ENCODE results near the gene SLC2A9.

The SLC2A9 gene

GRCh38 chr4:9927341-9928007 is 93.8 kb downstream of the SLC2A9 start:
- no peak overlapping the region for H3K27ac ChIP-seq (ENCODE audit: low read length)
- no peaks in the 10 kb centered on the region for H3K9me3 ChIP-seq (ENCODE audit: insufficient read depth, low read depth, low read length)
- peaks cover 4% of the 10 kb centered on the region; the same call in 1 of the 2 replicates for H3K4me1 ChIP-seq (ENCODE audit: insufficient read depth, low read length)
- no peaks in the 10 kb centered on the region for H3K36me3 ChIP-seq (ENCODE audit: insufficient read depth, low read depth, low read length)
- no peak overlapping the region for H3K9ac ChIP-seq (ENCODE audit: low read depth, low read length)
- no peaks in the 10 kb centered on the region; the same call in 1 of the 2 replicates for H3K27me3 ChIP-seq (ENCODE audit: insufficient read depth, low read length)
- no peak overlapping the region for H3K4me3 ChIP-seq (ENCODE audit: low read length)

GRCh38 chr4:9926586-9926985 is 94.7 kb downstream of the SLC2A9 start:
- H3K27ac ChIP-seq (ENCODE audit: low read length), result no peak overlapping the region

GRCh38 chr4:9925750-9926439 is 95.4 kb downstream of the SLC2A9 start:
- no peaks in the 10 kb centered on the region for H3K27me3 ChIP-seq (ENCODE audit: insufficient read depth, low read length)
- H3K36me3 ChIP-seq (ENCODE audit: insufficient read depth, low read depth, low read length), result no peaks in the 10 kb centered on the region
- H3K4me3 ChIP-seq (ENCODE audit: low read length), result no peak overlapping the region
- H3K9me3 ChIP-seq (ENCODE audit: insufficient read depth, low read depth, low read length), result no peaks in the 10 kb centered on the region
- peaks cover 7% of the 10 kb centered on the region; the same call in 1 of the 2 replicates for H3K4me1 ChIP-seq (ENCODE audit: insufficient read depth, low read length)
- no peak overlapping the region for H3K9ac ChIP-seq (ENCODE audit: low read depth, low read length)
- H3K27ac ChIP-seq (ENCODE audit: low read length), result no peak overlapping the region

More at GRCh38 chr4:9926586-9926985, 94.7 kb downstream of the SLC2A9 start:
- Histone ChIP-seq H3K36me3 (ENCODE audit: insufficient read depth, low read depth, low read length) (no peaks in the 10 kb centered on the region), H3K4me1 (ENCODE audit: insufficient read depth, low read length) (peaks cover 4% of the 10 kb centered on the region), H3K27me3 (ENCODE audit: insufficient read depth, low read length) (no peaks in the 10 kb centered on the region), H3K9me3 (ENCODE audit: insufficient read depth, low read depth, low read length) (no peaks in the 10 kb centered on the region), H3K4me3 (ENCODE audit: low read length) (no peak overlapping the region), H3K9ac (ENCODE audit: low read depth, low read length) (no peak overlapping the region)

GRCh38 chr4:9924750-9925149 is 96.5 kb downstream of the SLC2A9 start:
- H3K27me3 ChIP-seq (ENCODE audit: insufficient read depth, low read length), result no peaks in the 10 kb centered on the region
- H3K36me3 ChIP-seq (ENCODE audit: insufficient read depth, low read depth, low read length), result no peaks in the 10 kb centered on the region
- no peak overlapping the region for H3K9ac ChIP-seq (ENCODE audit: low read depth, low read length)
- no peak overlapping the region for H3K27ac ChIP-seq (ENCODE audit: low read length)
- no peaks in the 10 kb centered on the region for H3K9me3 ChIP-seq (ENCODE audit: insufficient read depth, low read depth, low read length)
- H3K4me3 ChIP-seq (ENCODE audit: low read length), result no peak overlapping the region
- peaks cover 10% of the 10 kb centered on the region; the same call in 1 of the 2 replicates for H3K4me1 ChIP-seq (ENCODE audit: insufficient read depth, low read length)

- H3K36me3 ChIP-seq (ENCODE audit: insufficient read depth, low read depth, low read length), result no peaks in the 10 kb centered on the region
- no peaks in the 10 kb centered on the region for H3K9me3 ChIP-seq (ENCODE audit: insufficient read depth, low read depth, low read length)
- no peaks in the 10 kb centered on the region for H3K27me3 ChIP-seq (ENCODE audit: insufficient read depth, low read length)
- H3K27ac ChIP-seq (ENCODE audit: low read length), result no peak overlapping the region
- no peak overlapping the region for H3K9ac ChIP-seq (ENCODE audit: low read depth, low read length)
- H3K4me1 ChIP-seq (ENCODE audit: insufficient read depth, low read length), result peaks cover 10% of the 10 kb centered on the region; the same call in 1 of the 2 replicates
- H3K4me3 ChIP-seq (ENCODE audit: low read length), result no peak overlapping the region
These were observed 98.0 kb downstream of the SLC2A9 start for GRCh38 chr4:9923195-9923812.

- H3K36me3 ChIP-seq (ENCODE audit: insufficient read depth, low read depth, low read length), result no peaks in the 10 kb centered on the region
- H3K9me3 ChIP-seq (ENCODE audit: insufficient read depth, low read depth, low read length), result no peaks in the 10 kb centered on the region
- H3K27ac ChIP-seq (ENCODE audit: low read length), result no peak overlapping the region
- no peak overlapping the region for H3K9ac ChIP-seq (ENCODE audit: low read depth, low read length)
- no peaks in the 10 kb centered on the region for H3K27me3 ChIP-seq (ENCODE audit: insufficient read depth, low read length)
- peaks cover 10% of the 10 kb centered on the region; the same call in 1 of the 2 replicates for H3K4me1 ChIP-seq (ENCODE audit: insufficient read depth, low read length)
- H3K4me3 ChIP-seq (ENCODE audit: low read length), result no peak overlapping the region
These were observed 100.0 kb downstream of the SLC2A9 start for GRCh38 chr4:9921326-9921725.

DNA sequence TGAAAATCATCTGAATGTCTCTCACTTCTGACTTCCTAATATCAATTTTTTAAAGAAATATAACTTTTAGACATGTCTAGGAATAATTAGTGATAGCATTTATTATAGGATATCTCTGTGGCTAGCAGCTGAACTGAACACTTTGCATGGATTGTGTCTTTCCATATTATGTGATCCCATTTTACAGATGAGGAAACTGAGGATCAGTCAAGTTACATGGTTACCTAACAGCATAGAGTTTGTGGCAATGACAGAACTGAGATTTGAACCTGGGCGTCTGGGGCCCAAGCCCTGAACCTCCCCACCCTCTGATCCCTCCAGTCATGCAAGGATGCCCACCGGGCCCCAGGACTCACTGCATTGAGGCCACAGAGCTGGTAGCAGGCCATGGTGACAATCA is 101.3 kb downstream of the SLC2A9 start:
- no peaks in the 10 kb centered on the region for H3K9me3 ChIP-seq (ENCODE audit: insufficient read depth, low read depth, low read length)
- no peak overlapping the region for H3K4me3 ChIP-seq (ENCODE audit: low read length)
- H3K36me3 ChIP-seq (ENCODE audit: insufficient read depth, low read depth, low read length), result no peaks in the 10 kb centered on the region
- no peak overlapping the region for H3K9ac ChIP-seq (ENCODE audit: low read depth, low read length)
- H3K27ac ChIP-seq (ENCODE audit: low read length), result no peak overlapping the region
- no peaks in the 10 kb centered on the region for H3K27me3 ChIP-seq (ENCODE audit: insufficient read depth, low read length)
- H3K4me1 ChIP-seq (ENCODE audit: insufficient read depth, low read length), result peaks cover 10% of the 10 kb centered on the region; the same call in 1 of the 2 replicates

DNA sequence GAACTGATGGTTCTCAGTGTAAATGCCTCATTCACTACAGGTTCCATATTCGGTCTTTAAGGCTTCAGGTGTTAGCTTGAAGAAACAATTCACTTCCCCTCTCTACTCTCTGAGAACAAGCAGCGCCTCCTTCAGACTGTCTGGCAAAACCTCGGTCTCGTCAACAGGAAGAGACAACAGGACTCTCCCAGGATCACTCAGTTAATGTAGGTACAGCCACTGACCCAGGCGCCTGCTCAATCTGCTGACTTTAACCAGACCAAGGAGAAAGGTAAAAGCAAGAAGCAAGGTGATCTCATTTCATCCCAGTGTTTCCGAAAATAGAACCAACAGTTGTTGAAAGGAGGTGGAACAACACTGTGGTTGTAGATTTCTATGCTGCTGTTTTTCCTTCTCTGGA is 102.2 kb downstream of the SLC2A9 start:
- H3K4me3 ChIP-seq (ENCODE audit: low read length), result no peak overlapping the region
- no peaks in the 10 kb centered on the region for H3K36me3 ChIP-seq (ENCODE audit: insufficient read depth, low read depth, low read length)
- H3K4me1 ChIP-seq (ENCODE audit: insufficient read depth, low read length), result peaks cover 10% of the 10 kb centered on the region; the same call in 1 of the 2 replicates
- no peaks in the 10 kb centered on the region for H3K9me3 ChIP-seq (ENCODE audit: insufficient read depth, low read depth, low read length)
- H3K27ac ChIP-seq (ENCODE audit: low read length), result no peak overlapping the region
- no peaks in the 10 kb centered on the region for H3K27me3 ChIP-seq (ENCODE audit: insufficient read depth, low read length)
- no peak overlapping the region for H3K9ac ChIP-seq (ENCODE audit: low read depth, low read length)

- H3K27me3 ChIP-seq (ENCODE audit: insufficient read depth, low read length), result no peaks in the 10 kb centered on the region
- peaks cover 10% of the 10 kb centered on the region; the same call in 1 of the 2 replicates for H3K4me1 ChIP-seq (ENCODE audit: insufficient read depth, low read length)
- H3K9ac ChIP-seq (ENCODE audit: low read depth, low read length), result no peak overlapping the region
- no peak overlapping the region for H3K27ac ChIP-seq (ENCODE audit: low read length)
- no peak overlapping the region for H3K4me3 ChIP-seq (ENCODE audit: low read length)
- no peaks in the 10 kb centered on the region for H3K36me3 ChIP-seq (ENCODE audit: insufficient read depth, low read depth, low read length)
- H3K9me3 ChIP-seq (ENCODE audit: insufficient read depth, low read depth, low read length), result no peaks in the 10 kb centered on the region
These were observed 102.8 kb downstream of the SLC2A9 start for GRCh38 chr4:9918484-9918883.

- H3K9ac ChIP-seq (ENCODE audit: low read depth, low read length), result no peak overlapping the region
- no peaks in the 10 kb centered on the region for H3K27me3 ChIP-seq (ENCODE audit: insufficient read depth, low read length)
- no peak overlapping the region for H3K4me3 ChIP-seq (ENCODE audit: low read length)
- no peaks in the 10 kb centered on the region for H3K36me3 ChIP-seq (ENCODE audit: insufficient read depth, low read depth, low read length)
- no peak overlapping the region for H3K27ac ChIP-seq (ENCODE audit: low read length)
- H3K9me3 ChIP-seq (ENCODE audit: insufficient read depth, low read depth, low read length), result no peaks in the 10 kb centered on the region
- H3K4me1 ChIP-seq (ENCODE audit: insufficient read depth, low read length), result peaks cover 10% of the 10 kb centered on the region; the same call in 1 of the 2 replicates
These were observed 104.4 kb downstream of the SLC2A9 start for GRCh38 chr4:9916937-9917336.

DNA sequence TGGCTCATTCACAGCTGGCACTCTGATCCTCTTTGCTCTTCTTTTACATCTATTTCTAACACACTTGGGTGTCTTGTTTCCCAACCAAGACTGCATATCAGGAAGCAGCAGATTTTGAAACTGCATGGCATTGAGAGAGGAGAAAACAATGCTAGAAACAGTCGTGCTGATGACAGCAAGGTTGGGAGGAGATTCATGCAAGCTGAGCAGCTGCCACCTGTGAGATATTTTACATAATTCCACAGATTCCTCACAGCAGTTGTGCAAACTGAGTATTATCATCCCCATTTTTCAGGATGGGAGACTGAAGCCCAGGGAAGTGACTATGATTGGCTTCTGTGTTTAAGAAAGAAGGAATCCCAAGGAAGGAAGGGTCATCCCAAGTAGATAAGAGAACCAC is 105.0 kb downstream of the SLC2A9 start:
- Histone ChIP-seq H3K4me3 (ENCODE audit: low read length) (no peak overlapping the region), H3K4me1 (ENCODE audit: insufficient read depth, low read length) (peaks cover 8% of the 10 kb centered on the region; the same call in 1 of the 2 replicates), H3K36me3 (ENCODE audit: insufficient read depth, low read depth, low read length) (no peaks in the 10 kb centered on the region), H3K27me3 (ENCODE audit: insufficient read depth, low read length) (no peaks in the 10 kb centered on the region), H3K9ac (ENCODE audit: low read depth, low read length) (no peak overlapping the region), H3K9me3 (ENCODE audit: insufficient read depth, low read depth, low read length) (no peaks in the 10 kb centered on the region), H3K27ac (ENCODE audit: low read length) (no peak overlapping the region)
